ENCODE results near the gene ANKRD55. TPM values are rescaled to one million over a fixed set of nuclear protein-coding genes. Genes with fewer than 3 reads are reported as not detected.
A peak's percentile ranks its signal among the peaks of the same experiment; 100 is the strongest.

Gene ANKRD55
- total RNA-seq, 1 experiment from 2014 or later, result not detected

DNA sequence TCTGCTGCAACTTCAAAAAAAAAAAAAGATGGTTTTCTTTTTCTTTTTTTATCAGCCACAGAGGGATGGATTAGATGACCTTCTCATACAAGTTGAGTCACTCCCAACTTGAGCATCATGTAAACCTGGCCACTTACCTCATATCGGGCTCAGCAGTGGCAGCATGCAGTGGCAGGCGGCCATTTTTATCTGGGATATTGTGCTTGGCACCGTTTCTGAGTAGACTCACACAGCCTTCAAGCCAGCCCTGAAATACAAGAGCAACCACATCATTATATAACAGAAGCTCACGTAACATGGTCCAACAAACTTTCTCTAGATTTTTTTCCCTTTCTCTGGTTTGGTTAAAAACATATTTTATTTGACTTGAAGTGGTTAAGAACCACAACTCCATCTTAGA is 62.6 kb downstream of the ANKRD55 start:
- BruUV-seq (replicated peaks), result no TSS peak
- DNase-seq (ENCODE audit: unreplicated experiment), result peak; percentile 71
- intact Hi-C loops (cut with micrococcal nuclease), result no loop called here
- peaks cover 7% of the 10 kb centered on the region for H3K9me3 Mint-ChIP-seq (ENCODE audit: unreplicated experiment)
- TF ChIP-seq CTCF (IDR thresholded peaks at IDR 0.05; ENCODE audit: unreplicated experiment), result no peak
- POLR2A ChIA-PET, result interaction anchor here (0.6 kb wide), 3 partner anchors 459 to 802 kb away, joined by 3 read pairs; no protein-coding TSS in a partner anchor
- no peaks in the 10 kb centered on the region for H3K36me3 Mint-ChIP-seq (ENCODE audit: insufficient read depth, unreplicated experiment)
- H3K27ac Mint-ChIP-seq (ENCODE audit: low read depth, unreplicated experiment), result no peak overlapping the region
- H3K27me3 Mint-ChIP-seq (ENCODE audit: insufficient read depth, unreplicated experiment), result no peaks in the 10 kb centered on the region
- CTCF ChIA-PET, result no interaction called here
- no peak overlapping the region for H3K4me3 Mint-ChIP-seq (ENCODE audit: unreplicated experiment)
- peaks cover 9% of the 10 kb centered on the region for H3K4me1 Mint-ChIP-seq (ENCODE audit: insufficient read depth, unreplicated experiment)

- BruUV-seq (replicated peaks), result no TSS peak
- no peaks in the 10 kb centered on the region for H3K36me3 Mint-ChIP-seq (ENCODE audit: insufficient read depth, unreplicated experiment)
- POLR2A ChIA-PET, result interaction anchor here (0.6 kb wide), 2 partner anchors 601 to 803 kb away, joined by 3 read pairs; no protein-coding TSS in a partner anchor
- peaks cover 3% of the 10 kb centered on the region for H3K4me1 Mint-ChIP-seq (ENCODE audit: insufficient read depth, unreplicated experiment)
- intact Hi-C loops (cut with micrococcal nuclease), result no loop called here
- DNase-seq (ENCODE audit: unreplicated experiment), result no peak
- TF ChIP-seq CTCF (IDR thresholded peaks at IDR 0.05; ENCODE audit: unreplicated experiment), result no peak
- CTCF ChIA-PET, result no interaction called here
- no peak overlapping the region for H3K4me3 Mint-ChIP-seq (ENCODE audit: unreplicated experiment)
- peaks cover 7% of the 10 kb centered on the region for H3K9me3 Mint-ChIP-seq (ENCODE audit: unreplicated experiment)
- H3K27ac Mint-ChIP-seq (ENCODE audit: low read depth, unreplicated experiment), result no peak overlapping the region
- no peaks in the 10 kb centered on the region for H3K27me3 Mint-ChIP-seq (ENCODE audit: insufficient read depth, unreplicated experiment)
Observed at GRCh38 chr5:56169949-56170348, 63.2 kb downstream of the ANKRD55 start.

DNA sequence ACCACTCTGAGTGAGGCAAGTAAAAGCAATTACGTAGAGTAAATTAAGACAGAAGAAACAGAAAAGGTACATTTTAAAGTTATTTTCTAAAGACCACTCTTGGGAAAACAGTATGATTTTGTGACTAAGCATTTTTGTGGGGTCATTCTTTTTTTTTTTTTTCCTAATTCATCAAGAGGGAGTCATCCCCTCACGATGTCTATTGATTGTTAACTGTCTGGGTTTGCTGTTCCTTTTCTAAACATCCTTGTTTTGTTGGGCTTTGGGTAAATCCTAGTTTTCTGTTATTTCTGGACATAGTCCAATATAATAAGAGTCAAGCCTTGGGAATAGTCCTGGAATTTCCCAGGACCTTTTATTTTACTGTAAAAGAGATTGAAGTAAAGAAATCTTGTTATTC is 63.8 kb downstream of the ANKRD55 start:
- TF ChIP-seq CTCF (IDR thresholded peaks at IDR 0.05; ENCODE audit: unreplicated experiment), result no peak
- POLR2A ChIA-PET, result no interaction called here
- Mint-ChIP-seq H3K27ac (ENCODE audit: low read depth, unreplicated experiment) (no peak overlapping the region), H3K4me3 (ENCODE audit: unreplicated experiment) (no peak overlapping the region), H3K36me3 (ENCODE audit: insufficient read depth, unreplicated experiment) (no peaks in the 10 kb centered on the region), H3K9me3 (ENCODE audit: unreplicated experiment) (peaks cover 7% of the 10 kb centered on the region), H3K4me1 (ENCODE audit: insufficient read depth, unreplicated experiment) (no peaks in the 10 kb centered on the region), H3K27me3 (ENCODE audit: insufficient read depth, unreplicated experiment) (no peaks in the 10 kb centered on the region)
- DNase-seq (ENCODE audit: unreplicated experiment), result no peak
- no TSS peak for BruUV-seq (replicated peaks)
- intact Hi-C loops (cut with micrococcal nuclease), result no loop called here
- CTCF ChIA-PET, result no interaction called here

DNA sequence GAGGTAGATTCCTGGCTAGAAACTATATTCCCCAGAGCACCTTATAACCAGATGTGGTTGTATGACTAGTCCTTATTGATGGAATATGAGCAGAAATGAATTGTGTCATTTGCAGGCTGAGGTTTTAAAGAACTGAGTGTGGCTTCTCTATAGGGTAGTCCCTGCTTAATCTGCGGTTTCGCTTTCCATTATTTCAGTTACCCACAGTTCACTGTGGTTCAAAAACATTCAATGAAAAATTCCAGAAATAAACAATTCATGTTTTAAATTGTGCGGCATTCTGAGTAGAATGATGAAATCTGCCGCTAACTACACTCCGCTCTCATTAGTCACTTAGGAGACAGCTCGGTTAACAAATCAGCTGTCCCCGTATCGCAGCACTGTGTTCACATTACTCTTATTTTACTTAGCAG is 65.1 kb downstream of the ANKRD55 start:
- Mint-ChIP-seq H3K9me3 (ENCODE audit: unreplicated experiment) (peaks cover 7% of the 10 kb centered on the region), H3K4me3 (ENCODE audit: unreplicated experiment) (no peak overlapping the region), H3K36me3 (ENCODE audit: insufficient read depth, unreplicated experiment) (peaks cover 5% of the 10 kb centered on the region), H3K4me1 (ENCODE audit: insufficient read depth, unreplicated experiment) (no peaks in the 10 kb centered on the region), H3K27me3 (ENCODE audit: insufficient read depth, unreplicated experiment) (no peaks in the 10 kb centered on the region), H3K27ac (ENCODE audit: low read depth, unreplicated experiment) (no peak overlapping the region)
- no peak for TF ChIP-seq CTCF (IDR thresholded peaks at IDR 0.05; ENCODE audit: unreplicated experiment)
- BruUV-seq (replicated peaks), result no TSS peak
- intact Hi-C loops (cut with micrococcal nuclease), result no loop called here
- DNase-seq (ENCODE audit: unreplicated experiment), result no peak
- ChIA-PET CTCF (no interaction called here), POLR2A (no interaction called here)
